ENCODE data around the gene ZSWIM9. TPM values are rescaled to one million over a fixed set of nuclear protein-coding genes. Genes with fewer than 3 reads are reported as not detected.

ZSWIM9 gene
- 4.8 and 5.5 TPM in 2 replicates for total RNA-seq (2022)
- percentile 49 among the genes with signal in this experiment for Bru-seq, nascent RNA
- BruChase-seq, experiment 1, labeled RNA remaining after a 6-hour chase, result percentile 50 among the genes with signal in this experiment
- percentile 51 among the genes with signal in this experiment for BruChase-seq, experiment 2, labeled RNA remaining after a 2-hour chase
- long read RNA-seq, partial matches to known transcripts, result 0 of 1 reads
- long read RNA-seq, other reads (novel, unspliced or antisense), result 1 of 1 reads

DNA sequence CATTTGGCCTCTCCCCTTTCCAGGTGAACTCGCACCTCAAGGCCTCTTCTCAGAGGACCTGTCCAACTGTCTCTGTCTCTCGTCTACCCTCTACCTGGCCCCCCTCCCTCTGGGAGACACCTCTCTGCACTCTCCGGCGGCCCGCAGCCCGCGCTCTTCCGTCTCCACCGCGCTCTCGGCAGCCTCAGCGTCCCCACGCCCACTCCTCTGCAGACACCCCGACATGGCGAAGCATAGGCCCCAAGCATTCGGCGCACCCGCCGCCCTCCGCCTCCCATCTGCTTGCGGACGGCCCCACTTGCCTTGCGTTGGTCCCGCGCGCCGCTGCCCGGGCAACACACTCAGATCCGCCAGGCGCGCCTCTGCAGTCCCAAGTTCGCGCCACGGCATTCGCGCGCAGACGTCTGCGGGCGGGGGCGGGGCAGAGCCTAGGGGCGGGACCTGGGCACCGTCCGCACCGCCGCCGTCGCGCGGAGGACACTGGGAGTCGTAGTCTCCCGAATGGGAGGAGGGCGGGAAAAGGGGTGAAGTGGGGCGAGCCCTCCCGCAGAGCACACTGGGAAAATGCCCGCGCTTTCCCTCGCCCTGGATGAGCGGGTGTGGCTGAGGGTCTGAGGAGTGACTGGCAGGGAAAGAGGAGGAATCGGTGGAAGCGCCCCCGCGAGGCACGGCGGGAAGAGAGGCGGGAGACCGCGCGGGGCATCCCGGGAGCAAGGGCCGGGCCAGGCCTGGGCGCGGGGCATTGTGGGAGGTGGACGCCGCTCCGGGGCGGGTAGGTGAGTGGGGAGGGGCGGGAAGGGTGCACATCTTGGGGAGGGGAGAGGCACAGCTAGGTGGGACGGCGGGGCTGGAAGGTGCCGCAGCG is at the start of gene ZSWIM9, which contains the start of gene LIG1:
TSS of gene ZSWIM9 (plus strand) at position 742 of the 865 bp plus-strand sequence. CDS start 1,123 bp downstream, outside the sequence.
TSS of gene LIG1 (minus strand) at position 406 of the 865 bp plus-strand sequence. CDS start 4,778 bp downstream, outside the sequence.
- peak within 1 kb of the TSS; percentile 90 for H3K4me3 Mint-ChIP-seq (ENCODE audit: unreplicated experiment)
- H3K36me3 Mint-ChIP-seq (ENCODE audit: insufficient read depth, unreplicated experiment), result peaks cover 23% of the 10 kb centered on the region
- ChIA-PET POLR2A (interaction anchor here (0.6 to 1.7 kb wide), 3 partner anchors 33 to 222 kb away, joined by 3 to 13 read pairs (median 6); no protein-coding TSS in a partner anchor), CTCF (interaction anchor here (0.6 to 1.0 kb wide), 3 partner anchors 14 to 205 kb away, joined by 4 to 5 read pairs (median 4); no protein-coding TSS in a partner anchor)
- DNase-seq (ENCODE audit: unreplicated experiment), result peak; percentile 95
- TF ChIP-seq, protein P1, sequence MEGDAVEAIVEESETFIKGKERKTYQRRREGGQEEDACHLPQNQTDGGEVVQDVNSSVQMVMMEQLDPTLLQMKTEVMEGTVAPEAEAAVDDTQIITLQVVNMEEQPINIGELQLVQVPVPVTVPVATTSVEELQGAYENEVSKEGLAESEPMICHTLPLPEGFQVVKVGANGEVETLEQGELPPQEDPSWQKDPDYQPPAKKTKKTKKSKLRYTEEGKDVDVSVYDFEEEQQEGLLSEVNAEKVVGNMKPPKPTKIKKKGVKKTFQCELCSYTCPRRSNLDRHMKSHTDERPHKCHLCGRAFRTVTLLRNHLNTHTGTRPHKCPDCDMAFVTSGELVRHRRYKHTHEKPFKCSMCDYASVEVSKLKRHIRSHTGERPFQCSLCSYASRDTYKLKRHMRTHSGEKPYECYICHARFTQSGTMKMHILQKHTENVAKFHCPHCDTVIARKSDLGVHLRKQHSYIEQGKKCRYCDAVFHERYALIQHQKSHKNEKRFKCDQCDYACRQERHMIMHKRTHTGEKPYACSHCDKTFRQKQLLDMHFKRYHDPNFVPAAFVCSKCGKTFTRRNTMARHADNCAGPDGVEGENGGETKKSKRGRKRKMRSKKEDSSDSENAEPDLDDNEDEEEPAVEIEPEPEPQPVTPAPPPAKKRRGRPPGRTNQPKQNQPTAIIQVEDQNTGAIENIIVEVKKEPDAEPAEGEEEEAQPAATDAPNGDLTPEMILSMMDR (IDR thresholded peaks at IDR 0.05; ENCODE audit: unreplicated experiment), result no peak
- BruUV-seq (replicated peaks), result no TSS peak
- peak within 1 kb of the TSS; percentile 90 for H3K27ac Mint-ChIP-seq (ENCODE audit: low read depth, unreplicated experiment)
- H3K4me1 Mint-ChIP-seq (ENCODE audit: insufficient read depth, unreplicated experiment), result peaks cover 19% of the 10 kb centered on the region
- intact Hi-C loops (cut with micrococcal nuclease), result no loop called here
- H3K9me3 Mint-ChIP-seq (ENCODE audit: unreplicated experiment), result no peaks in the 10 kb centered on the region
- H3K27me3 Mint-ChIP-seq (ENCODE audit: insufficient read depth, unreplicated experiment), result no peaks in the 10 kb centered on the region

DNA sequence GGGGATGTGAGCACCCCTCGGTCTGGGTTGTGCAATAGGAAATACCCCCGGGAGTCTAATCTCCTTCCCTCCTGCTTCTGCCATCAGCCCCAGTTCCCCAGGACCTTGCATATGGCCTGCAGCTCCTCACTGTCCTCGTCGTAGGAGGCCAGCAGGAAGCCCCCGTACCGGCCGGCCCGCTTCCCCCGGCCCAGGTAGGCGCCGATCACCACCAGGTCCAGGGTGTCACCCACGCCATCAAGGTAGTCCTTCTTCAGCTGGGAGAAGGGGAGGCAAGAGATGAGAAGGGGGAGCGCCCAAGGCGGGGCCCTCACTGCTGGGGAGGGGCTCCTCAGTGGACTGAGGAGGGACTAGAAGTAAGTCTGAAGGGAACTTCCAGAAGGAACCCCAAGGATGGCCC is 49.4 kb upstream of the ZSWIM9 start:
- Mint-ChIP-seq H3K4me1 (ENCODE audit: insufficient read depth, unreplicated experiment) (no peaks in the 10 kb centered on the region), H3K27ac (ENCODE audit: low read depth, unreplicated experiment) (no peak overlapping the region), H3K27me3 (ENCODE audit: insufficient read depth, unreplicated experiment) (no peaks in the 10 kb centered on the region), H3K36me3 (ENCODE audit: insufficient read depth, unreplicated experiment) (peaks cover 12% of the 10 kb centered on the region), H3K4me3 (ENCODE audit: unreplicated experiment) (no peak overlapping the region), H3K9me3 (ENCODE audit: unreplicated experiment) (no peaks in the 10 kb centered on the region)
- BruUV-seq (replicated peaks), result no TSS peak
- TF ChIP-seq, protein P1 (IDR thresholded peaks at IDR 0.05; ENCODE audit: unreplicated experiment), result no peak
- CTCF ChIA-PET, result interaction anchor here (1.3 to 1.4 kb wide), 2 partner anchors 13 to 158 kb away, joined by 6 to 7 read pairs; no protein-coding TSS in a partner anchor
- DNase-seq (ENCODE audit: unreplicated experiment), result no peak
- intact Hi-C loops (cut with micrococcal nuclease), result no loop called here
- POLR2A ChIA-PET, result no interaction called here

DNA sequence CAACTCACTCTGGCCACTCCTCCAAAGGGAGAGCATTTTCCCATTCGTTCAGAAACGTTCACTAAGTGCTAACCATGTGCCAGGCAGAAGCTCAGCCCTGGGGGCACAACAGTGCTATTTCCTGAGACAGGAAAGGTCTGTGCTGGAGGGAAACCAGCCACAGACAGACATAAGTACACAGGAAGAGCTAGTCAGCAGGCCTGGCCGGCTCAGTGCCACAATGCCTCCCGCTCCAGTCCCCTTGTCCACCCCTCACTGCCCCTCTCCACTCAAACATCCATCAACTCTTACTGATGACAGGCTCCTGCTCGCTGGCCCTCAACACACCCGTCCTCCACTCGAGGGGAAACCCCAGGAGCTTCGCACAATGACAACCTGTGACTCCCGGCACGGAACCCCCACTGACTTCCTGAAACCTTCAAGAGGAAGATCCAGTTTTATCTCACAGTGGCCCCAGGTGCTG is 48.5 kb upstream of the ZSWIM9 start:
- CTCF ChIA-PET, result interaction anchor here (0.6 to 1.3 kb wide), 3 partner anchors 30 to 159 kb away, joined by 3 to 6 read pairs (median 4); no protein-coding TSS in a partner anchor
- intact Hi-C loops (cut with micrococcal nuclease), result no loop called here

More for the DNA sequence above, 48.5 kb upstream of the ZSWIM9 start:
- peak; percentile 69 for DNase-seq (ENCODE audit: unreplicated experiment)
- TF ChIP-seq, protein P1 (IDR thresholded peaks at IDR 0.05; ENCODE audit: unreplicated experiment), result no peak
- Mint-ChIP-seq H3K27ac (ENCODE audit: low read depth, unreplicated experiment) (peak overlapping the region; percentile 49), H3K27me3 (ENCODE audit: insufficient read depth, unreplicated experiment) (no peaks in the 10 kb centered on the region), H3K36me3 (ENCODE audit: insufficient read depth, unreplicated experiment) (peaks cover 12% of the 10 kb centered on the region), H3K4me3 (ENCODE audit: unreplicated experiment) (no peak overlapping the region), H3K4me1 (ENCODE audit: insufficient read depth, unreplicated experiment) (no peaks in the 10 kb centered on the region), H3K9me3 (ENCODE audit: unreplicated experiment) (no peaks in the 10 kb centered on the region)
- BruUV-seq (replicated peaks), result no TSS peak
- POLR2A ChIA-PET, result no interaction called here
